NCI-H146 treated with DMSO at 0.1 percent for 48 hours (cell line): ENCODE results near the gene JSRP1.

Experiments
- DNase-seq: peaks from one replicate; lab custom pipeline; 2025; ENCODE audit not compliant: unreplicated experiment; lab: John Stamatoyannopoulos, UW

The JSRP1 gene, protein sequence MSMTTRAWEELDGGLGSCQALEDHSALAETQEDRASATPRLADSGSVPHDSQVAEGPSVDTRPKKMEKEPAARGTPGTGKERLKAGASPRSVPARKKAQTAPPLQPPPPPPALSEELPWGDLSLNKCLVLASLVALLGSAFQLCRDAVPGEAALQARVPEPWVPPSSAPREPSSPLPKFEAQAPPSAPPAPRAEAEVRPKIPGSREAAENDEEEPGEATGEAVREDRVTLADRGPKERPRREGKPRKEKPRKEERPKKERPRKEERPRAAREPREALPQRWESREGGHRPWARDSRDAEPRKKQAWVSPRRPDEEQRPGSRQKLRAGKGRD

GRCh38 chr19:2255982-2256685, at the start of gene JSRP1:
JSRP1 (minus strand) TSS chr19:2256417; CDS start chr19:2255314, 1,103 bp downstream.
- DNase-seq = peak; percentile 57

DNA sequence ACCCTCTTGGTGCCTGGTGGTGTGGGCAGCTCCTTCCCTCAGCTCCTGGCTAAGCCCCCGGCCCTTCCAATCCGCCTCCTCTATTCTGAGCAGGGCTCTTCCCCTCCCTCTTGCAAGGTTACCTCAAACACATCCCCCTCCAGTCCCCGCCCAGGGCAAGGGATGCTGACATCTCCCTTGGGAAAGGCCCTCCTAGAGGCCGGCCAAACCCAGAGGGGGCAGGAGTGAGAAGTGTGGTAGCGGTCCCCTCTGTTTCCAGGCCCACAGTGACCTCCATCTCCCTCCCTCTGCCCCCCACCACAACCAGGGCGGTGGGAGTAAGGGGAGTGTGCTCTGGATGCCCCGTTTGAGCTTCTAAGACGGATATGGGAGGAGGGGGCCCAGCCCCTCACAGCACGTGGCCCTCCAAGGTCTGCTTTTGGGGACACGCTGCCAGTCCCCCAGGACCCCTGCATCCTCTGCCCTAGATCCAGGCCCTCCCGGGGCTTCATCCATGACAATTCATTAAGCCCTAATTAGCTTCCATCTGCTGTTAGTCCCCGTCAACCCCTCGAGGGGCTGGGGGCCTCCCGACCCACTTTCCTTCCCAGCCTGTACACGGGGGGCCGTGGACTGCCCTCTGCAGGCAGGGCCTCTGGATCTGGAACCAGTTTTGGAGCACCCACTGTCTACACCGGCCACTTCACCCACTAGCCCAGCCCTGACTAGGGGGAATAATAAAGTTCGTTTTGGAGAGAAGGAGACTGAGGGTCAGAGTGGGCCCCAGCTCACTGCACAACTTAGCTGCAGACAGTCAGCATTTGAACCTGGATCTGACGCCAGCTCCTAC, 49.4 kb upstream of the JSRP1 start:
- no peak for DNase-seq

DNA sequence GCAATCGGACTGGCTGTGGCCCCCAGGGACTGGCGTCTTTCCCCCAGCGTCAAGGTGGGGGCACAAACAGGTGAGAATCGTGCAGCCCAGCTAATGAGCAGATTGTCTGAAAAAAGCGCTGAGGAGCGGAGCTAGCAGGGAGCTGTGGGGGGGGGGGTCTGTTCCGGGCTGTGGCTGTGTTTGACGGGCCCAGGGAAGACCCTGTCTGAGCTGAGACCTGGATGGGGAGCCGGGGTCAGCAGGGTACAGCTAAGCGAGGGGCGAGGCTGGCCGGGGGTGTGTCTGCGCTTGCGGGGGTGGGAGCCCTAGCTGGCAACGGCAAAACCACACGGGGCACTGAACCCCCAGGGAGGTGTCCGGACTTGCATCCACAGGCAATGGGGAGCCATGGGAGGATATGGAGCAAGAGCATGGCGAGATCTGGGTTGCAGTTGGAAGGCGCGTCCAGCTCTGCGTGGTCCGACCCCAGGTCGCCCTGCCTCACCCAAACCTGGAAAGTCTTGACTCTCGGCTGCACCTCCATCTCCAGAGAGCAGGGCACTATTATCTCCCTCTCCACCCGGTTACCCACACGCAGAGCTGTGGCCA, 47.1 kb upstream of the JSRP1 start:
- no peak for DNase-seq

DNA sequence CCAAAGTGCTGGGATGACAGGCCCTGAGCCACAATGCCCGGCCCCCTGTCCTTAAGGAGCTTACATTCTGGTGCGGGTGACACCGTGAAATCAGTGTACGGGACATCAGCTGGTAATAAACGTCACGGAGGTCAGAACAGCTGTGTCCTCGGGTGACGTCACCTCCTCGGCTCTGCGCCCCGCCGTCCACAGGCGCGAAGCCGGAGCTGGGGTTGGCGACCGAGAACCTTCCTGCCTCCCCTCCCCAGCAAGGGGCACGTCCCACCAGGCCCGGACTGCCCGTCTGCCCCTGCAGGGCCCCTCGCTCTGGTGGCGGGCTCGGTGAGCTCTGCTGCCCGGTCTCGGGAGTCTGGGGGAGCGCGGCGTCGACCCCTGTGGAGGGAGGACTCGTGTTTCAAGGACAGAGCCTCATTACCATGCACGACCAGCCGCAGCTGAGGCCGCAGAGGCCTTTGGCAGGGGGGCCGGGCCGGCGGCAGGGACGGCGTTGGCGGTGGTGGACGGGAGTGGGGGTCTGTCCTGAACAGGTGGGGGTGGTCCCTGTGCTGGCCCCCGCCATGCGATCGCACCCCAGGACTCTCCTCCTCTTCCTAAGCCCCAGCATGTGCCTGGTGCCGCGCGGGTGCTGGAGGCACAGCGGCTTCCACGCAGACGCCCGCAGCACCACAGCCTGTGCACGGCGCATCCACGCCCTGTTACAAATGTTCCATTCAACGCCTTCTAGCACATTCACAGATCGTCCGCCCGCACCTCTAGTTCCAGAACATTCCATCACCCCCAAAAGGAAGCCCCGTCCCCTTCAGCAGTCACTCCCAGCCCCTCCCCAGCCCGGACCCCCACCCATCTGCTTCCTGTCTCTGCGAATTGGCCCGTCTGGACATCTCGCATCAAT, 46.3 kb upstream of the JSRP1 start:
- DNase-seq = no peak

- no peak for DNase-seq
Measured at GRCh38 chr19:2300533-2300932, 44.3 kb upstream of the JSRP1 start.

DNA sequence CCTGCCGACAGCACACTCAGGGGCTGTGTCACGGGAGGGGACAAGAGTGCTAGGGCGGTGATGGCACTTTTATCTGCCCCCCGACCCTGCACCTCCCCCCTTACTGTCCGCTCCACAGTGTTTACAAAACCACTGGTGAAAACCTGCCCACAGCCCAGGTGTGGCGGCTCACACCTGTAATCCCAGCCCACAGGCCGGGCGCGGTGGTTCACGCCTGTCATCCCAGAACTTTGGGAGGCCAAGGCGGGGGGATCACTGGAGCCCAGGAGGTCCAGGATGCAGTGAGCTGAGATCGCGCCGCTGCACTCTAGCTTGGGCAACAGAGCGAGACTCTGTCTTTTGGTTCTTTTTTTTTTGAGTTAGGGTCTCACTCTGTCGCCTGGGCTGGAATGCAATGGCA, 39.9 kb upstream of the JSRP1 start:
- no peak for DNase-seq

GRCh38 chr19:2294687-2295335, 38.6 kb upstream of the JSRP1 start:
- DNase-seq = no peak

- DNase-seq = no peak
Measured at GRCh38 chr19:2291185-2291751, 35.1 kb upstream of the JSRP1 start.

- peak; percentile 50 for DNase-seq
Measured at GRCh38 chr19:2290441-2291184, 34.4 kb upstream of the JSRP1 start.

- DNase-seq = peak; percentile 9
Measured at GRCh38 chr19:2289714-2290435, 33.7 kb upstream of the JSRP1 start.

GRCh38 chr19:2288818-2289713, 32.8 kb upstream of the JSRP1 start:
- no peak for DNase-seq

- DNase-seq = no peak
Measured at GRCh38 chr19:2288338-2288817, 32.2 kb upstream of the JSRP1 start.

GRCh38 chr19:2287585-2288337, 31.5 kb upstream of the JSRP1 start:
- DNase-seq = no peak

DNA sequence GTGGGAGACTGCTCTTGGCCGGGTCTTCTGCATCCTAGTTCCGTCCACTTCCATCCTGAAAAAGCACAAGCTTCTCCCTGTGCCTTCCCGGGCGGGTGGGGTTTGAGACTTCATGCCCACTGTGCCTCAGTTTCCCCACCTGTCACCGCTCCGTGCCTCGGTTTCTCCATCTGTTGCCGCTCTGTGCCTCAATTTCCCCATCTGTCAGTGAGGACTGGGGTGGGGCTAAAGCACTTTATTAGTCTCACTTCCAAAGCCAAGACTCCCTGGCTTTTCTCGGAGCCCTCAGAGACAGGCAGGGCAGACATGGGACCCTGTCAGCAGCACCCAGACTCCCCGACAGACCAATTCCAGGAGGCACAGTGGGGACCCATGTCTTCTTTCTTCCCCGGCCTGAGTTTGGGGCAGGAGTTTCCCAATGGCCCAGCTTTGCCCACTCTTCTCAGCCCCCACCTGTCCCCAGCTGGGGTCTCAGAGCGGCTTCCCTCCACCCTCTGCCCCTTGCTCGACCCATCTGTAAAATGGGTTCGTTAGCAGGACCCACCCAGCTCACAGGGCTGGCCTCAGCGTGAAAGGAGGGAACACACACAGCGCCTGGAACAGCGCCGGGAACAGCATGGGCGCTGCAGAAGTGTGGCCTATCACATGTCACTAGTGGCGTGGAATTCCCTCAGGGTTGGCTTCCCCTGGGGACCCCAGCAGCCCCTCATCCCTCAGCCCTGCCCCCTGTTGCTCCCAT, 30.4 kb upstream of the JSRP1 start:
- no peak for DNase-seq

- DNase-seq = no peak
Measured at GRCh38 chr19:2283835-2284507, 27.8 kb upstream of the JSRP1 start.
